ENCODE results near the gene NCK2.

The NCK2 gene

DNA sequence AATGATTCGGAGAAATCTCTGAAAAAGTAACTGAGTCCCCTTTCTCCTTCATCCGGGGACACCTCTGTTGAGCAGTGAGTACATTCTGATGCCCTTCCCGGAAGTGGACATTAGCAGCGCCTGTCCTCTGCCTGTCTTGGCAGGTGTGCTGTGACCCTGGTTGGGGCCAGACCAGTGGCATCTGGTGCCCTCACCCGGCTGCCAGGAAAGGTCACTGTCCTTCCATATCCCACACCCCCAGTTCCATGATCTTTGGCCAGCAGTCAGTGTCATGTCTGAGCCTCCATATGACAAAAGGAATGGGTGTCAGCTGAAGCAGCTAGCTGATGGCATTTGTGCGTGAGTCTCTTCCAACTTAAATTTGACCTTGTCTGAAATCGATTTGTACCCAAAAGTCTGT lies 128.1 kb downstream of the NCK2 start:
- DNase-seq (ENCODE audit: low spot score): no peak

DNA sequence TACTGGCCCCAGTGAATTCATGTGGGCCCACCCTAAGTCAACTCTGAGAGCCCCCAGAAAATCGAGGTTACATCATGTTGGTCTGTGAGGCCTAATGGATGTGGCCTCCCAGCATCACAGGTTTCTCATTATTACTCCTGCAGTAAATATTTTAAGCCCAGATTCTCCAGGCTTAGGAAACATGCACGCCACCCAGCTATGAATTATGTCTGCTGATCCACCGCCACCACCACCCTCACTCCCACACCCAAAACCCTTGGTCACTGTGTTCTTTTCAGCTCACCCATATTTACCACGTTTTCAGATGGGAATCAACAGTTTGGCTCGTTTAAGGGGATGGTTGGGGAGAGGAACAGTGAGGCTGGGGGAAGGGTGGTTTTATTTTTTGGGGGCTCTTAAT lies 128.6 kb downstream of the NCK2 start:
- no peak for DNase-seq (ENCODE audit: low spot score)

DNA sequence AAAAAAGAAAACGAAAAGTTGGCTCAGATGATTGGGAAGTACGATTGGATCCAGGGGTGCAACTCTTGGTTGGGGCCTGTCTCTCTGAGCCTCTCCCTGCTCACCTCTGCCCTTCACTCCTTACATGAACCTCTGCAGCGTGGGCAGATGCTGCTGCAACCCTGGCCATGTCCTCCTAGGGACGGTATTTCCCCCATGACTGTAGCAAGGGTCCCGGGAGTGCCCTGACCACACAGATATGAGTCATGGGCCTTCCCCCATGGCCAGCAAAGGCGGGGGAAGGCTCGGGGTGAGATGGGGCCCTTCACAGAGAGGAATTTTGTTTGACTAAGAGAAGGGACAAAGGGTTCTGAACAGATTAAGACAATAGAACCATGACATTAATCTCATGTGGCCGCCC lies 129.0 kb downstream of the NCK2 start:
- no peak for DNase-seq (ENCODE audit: low spot score)

DNA sequence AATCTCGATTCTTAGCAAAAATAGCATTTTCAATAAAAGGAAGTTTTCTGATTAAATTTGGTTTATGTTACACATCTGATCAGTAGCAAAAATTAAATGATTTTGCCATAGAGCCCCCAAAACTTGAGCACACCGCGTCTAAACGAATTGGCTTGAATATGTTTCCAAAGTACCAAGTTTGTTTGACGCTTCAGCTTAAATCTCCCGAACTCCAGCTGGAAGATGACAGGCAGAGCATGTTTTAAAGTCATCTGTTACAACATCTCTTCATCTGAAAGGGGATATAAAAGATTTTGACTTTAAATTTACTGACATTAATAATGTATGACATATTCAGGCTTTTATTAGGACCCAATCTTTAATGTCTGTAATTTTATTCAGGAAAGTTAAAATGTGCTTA lies 129.8 kb downstream of the NCK2 start:
- DNase-seq (ENCODE audit: low spot score): no peak

DNA sequence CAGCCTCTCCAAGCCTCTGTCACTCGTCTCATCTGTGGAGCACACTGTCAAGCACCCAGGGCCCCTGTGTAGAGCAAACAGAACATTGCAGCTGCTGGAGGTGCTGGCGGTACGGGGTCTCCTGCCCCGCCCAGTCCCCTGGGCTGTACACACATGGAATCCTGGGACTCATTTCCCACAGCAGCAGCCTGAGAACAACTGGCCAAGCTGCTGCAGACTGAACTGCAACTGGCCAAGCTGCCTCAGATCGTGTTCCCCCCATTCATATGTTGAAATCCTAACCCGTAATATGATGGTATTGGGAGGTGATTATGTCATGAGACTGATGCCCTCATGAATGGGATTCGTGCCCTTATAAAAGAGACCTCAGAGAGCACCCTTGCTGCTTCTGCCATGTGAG lies 130.5 kb downstream of the NCK2 start:
- no peak for DNase-seq (ENCODE audit: low spot score)

DNA sequence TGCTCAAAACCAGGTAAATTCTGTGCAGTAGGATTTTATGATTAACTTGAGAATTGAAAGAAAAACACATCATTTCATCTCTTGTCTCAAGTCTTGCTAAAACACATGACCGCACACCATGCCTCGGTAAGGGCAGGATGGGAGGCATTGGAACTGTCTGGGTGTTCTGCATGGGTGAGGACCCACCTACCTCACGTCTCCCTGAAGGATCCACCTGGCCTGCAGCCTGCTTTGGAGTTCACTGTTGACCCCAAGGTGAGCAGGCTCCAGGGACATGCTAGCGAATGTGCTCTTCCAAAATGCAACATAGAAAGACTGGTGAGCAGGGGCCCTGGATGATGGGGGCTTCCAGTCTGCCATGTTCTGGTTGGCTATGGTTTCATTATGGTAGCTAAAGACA lies 131.5 kb downstream of the NCK2 start:
- no peak for DNase-seq (ENCODE audit: low spot score)

DNA sequence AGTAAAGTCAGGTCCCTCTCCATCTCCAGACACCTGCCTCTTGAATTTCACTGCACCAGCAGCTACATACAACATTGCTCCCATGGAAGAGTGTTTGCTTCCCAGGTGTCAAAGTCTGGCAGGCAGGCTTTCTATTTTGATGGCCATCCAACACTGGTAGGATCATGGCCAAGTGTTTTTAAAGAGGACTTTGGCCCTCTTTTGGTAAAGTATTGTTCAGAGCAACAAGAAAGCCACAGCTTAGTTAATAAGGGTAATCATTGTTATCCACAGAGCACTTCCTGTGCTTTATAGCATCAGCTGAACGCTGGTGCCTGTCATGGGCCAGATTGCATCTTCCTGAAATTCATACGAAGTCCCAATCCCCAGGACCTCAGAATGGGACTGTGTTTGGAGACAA lies 133.2 kb downstream of the NCK2 start:
- no peak for DNase-seq (ENCODE audit: low spot score)

DNA sequence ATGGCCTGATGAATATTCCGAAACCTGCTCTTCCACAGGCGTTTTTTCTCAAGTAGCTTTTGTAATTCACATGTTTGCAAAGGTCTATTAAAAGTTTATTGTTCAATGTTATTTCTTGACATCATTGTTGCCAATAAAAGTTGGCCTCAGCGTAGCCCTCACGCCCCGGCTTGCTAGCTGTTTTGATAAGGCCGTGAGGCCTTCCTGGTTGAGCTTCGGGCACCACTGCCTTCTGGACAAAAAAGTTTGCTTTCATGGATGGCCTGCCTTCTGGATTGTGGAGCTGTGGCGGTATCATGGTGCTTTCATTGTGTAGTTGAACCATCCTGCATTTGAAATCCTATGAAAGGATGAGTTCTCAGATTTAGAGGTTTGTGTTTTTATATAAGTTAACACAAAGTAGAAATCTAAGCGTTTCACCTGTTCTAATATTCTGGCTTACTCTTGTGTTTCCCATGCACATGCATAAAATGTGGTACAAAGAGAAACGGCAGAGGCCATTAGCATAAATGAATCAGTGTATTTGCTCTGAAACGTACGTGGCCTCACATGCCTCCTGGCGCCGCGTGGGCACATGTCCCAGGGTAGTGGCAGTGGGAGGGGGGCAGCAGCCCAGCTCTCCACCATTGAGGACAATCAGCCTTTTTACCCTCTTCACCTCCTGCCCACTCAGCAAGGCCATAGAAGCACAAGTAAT lies 134.5 kb downstream of the NCK2 start:
- no peak for DNase-seq (ENCODE audit: low spot score)

DNA sequence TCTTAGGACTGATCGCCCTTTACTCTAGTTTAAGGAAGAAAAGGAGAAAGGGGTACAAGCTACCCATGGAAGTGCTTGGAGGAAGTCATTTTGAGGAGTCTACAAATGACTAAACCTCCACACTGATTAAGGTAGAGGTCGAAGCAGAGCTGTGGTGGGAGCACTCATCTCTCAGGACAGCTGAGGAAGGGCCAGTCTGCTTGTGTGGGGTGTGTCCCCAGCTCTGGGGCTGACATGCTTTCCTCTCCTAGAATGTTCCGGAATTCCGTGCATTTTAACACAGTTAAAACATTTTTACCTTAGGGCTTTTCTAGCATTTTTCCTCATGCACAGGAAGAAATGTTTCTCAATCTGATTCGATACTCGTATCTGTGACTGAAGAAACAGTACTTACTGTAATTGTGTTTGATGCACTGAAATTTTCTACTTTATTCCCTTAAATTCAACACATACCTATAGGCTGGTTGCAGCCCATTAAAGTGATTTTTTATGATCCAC lies 135.1 kb downstream of the NCK2 start:
- no peak for DNase-seq (ENCODE audit: low spot score)

DNA sequence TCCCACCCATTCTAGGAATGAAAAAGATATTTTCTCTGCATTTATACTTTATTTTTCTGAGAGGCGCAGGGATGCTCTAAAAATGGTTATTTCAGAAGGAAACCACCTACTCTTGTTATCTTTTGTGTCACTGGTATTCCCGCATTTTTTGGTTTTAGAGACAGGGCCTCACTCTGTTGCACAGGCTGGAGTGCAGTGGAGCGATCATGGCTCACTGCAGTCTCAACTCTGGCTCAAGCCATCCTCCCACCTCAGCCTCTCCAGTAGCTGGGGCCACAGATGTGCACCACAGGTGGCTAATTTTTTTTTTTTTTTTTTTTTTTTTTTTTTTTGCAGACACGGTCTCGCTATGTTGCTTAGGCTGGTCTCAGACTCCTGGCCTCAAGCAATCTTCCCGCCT lies 135.9 kb downstream of the NCK2 start:
- DNase-seq (ENCODE audit: low spot score): no peak

DNA sequence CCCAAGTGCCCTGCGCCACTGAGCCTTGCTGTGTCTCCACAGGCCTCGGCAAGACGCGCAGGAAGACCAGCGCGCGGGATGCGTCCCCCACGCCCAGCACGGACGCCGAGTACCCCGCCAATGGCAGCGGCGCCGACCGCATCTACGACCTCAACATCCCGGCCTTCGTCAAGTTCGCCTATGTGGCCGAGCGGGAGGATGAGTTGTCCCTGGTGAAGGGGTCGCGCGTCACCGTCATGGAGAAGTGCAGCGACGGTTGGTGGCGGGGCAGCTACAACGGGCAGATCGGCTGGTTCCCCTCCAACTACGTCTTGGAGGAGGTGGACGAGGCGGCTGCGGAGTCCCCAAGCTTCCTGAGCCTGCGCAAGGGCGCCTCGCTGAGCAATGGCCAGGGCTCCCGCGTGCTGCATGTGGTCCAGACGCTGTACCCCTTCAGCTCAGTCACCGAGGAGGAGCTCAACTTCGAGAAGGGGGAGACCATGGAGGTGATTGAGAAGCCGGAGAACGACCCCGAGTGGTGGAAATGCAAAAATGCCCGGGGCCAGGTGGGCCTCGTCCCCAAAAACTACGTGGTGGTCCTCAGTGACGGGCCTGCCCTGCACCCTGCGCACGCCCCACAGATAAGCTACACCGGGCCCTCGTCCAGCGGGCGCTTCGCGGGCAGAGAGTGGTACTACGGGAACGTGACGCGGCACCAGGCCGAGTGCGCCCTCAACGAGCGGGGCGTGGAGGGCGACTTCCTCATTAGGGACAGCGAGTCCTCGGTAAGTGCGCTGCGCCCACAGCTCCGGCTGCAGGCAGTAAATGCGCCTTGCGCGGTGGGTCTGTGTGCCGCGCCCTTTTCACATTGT lies 136.8 kb downstream of the NCK2 start:
- DNase-seq (ENCODE audit: low spot score): no peak

DNA sequence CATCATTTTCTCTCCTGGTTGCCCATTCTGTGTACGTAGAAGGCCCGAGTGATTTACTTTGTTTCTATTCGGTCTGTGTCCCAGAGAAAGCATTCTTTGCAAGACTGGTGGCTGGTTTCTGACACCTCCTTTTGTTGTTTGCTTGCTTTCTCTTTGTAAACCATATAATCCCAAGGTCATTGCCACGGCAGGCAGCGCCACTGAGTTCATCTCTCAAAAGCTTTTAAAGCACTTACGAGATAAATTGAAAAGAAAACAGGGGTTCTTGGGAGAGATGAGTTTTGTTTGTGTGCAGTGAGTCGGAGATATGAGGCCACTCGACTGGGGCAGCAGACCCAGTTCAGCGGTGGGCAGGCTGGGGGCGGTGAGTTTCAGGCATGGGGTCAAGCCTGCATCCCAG lies 137.6 kb downstream of the NCK2 start:
- no peak for DNase-seq (ENCODE audit: low spot score)

DNA sequence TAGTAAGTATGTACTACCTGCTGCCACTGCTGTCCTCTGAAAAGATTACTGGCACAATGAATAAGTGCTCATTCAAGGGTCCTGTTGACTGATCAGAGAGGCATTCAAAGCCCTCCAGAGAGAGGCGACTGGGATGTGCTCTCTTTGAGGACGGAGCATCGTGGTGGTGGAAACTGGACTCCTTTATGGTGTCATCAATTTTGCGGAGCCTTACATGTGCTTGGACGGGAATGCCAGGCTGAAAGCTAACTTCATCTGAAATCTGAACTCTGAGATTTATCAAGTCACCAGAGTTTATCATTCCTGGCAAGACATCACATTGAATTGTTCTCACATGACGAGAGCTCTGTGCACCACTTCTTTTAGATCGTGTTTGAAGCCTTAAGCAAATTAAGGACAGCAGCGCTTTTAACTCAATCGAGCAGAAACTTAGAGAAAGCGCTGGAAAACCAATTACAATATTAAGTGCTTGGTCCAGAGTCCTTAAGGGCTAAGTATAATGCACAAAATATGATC lies 138.3 kb downstream of the NCK2 start:
- DNase-seq (ENCODE audit: low spot score): no peak

DNA sequence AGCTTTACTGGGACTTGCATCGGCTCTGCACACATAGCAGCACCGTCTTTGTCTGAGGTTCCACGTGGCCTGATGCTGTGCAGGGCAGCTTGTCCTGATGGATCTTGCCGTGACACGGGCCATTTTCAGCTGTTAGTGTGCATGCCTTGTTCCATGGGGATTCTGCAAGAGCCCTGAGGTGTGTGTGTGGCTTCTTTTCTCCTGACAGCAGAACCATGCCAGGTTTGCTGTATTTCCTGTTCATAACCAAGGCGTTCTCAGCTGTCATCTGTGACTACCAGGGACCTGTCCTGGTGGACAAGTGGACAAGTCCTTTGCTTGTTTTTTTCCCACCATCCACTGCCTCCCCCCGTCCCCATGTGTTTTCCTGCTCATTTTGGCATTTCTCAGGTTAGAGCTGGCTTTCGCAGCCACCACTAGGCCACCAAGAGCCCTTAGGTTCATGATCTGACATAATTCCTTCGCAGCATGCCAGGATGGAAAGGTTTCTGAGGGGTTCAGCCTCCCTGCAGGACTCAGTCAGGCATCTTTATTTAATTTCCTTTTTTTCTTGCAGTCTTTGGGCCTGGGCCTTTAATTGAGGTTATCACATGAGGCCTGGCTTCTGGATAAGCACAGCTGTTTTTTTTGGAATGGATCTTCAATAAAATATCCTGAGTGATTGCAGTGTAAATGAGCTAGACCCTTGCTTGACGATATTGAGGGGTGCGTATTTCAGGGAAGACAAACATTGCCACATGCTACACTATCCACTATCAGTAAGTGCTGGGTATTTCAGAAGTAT lies 139.4 kb downstream of the NCK2 start:
- DNase-seq (ENCODE audit: low spot score): no peak

DNA sequence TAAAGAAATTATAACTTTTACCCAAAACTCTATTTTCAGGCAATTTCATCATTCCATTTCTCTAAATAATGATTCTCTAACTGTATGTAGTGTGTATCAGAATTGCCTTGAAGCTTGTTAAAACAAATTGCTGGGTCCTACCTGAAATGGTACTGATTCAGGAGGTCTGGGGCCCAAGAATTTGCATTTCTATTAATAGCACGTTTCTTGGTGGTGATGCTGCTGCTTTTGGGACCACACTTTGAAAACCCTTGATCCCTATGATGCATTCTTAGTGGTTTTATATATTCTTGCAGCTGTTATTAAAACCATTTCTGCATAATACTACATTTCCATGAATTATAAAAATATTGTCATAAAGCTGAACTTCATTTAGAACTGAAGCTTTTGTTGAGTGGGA lies 140.7 kb downstream of the NCK2 start:
- DNase-seq (ENCODE audit: low spot score): no peak

DNA sequence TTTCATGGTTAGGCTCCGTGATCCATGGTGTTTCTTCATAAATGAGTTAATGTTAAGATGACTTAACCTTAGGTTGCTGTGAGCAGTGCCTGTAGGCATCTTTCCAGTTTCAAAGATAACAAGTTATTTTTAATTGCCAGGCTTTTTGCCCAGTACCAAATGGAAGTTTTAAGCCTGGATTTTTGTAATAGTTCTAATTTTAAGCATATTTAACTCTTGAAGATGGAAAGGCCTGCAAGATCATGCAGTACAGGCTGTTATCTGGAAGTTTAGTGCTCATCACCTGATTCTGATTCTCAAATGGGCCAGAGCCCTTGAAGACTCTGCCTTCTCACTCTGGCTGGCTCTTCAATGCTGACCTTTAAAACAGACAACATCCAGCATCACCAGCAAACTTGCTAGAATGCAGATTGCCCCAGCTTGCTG lies 141.3 kb downstream of the NCK2 start:
- no peak for DNase-seq (ENCODE audit: low spot score)

DNA sequence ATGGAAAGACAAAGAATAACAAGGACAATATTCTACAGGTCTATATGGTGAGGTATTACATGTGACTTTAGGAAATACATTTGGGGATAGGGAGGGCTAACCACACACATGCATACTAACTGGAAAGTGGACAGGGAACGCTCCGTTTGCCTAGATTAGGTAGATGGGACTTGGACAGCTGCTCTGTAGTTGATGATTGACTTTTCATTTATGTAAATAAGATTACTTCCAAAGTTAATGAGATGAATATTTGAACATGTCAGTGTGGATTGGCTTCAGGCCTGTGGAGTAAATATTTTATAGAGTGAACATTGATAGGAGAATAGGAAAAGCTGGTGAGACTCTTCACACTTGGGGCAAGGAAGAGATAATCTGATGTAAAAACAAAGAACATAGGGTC lies 142.0 kb downstream of the NCK2 start:
- DNase-seq (ENCODE audit: low spot score): no peak

DNA sequence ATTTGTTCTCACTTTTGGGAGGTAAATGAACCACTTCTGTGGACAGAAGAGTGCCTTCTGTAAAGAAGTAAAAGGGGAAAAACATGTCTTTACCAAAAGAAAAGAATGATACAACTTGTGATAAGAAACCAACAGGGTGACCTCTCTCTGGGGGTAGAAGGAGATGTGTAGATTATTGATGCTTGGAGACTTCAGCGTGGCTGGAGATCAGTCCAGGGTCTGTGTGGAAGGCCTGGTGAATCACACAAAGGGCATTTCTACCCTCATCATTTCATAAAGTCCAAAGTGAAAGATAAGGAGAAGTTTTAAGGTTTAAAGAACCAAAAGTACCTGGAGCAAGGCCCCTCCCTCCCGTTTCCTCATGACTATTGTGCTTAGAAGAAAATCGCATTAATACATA lies 142.5 kb downstream of the NCK2 start:
- DNase-seq (ENCODE audit: low spot score): no peak

DNA sequence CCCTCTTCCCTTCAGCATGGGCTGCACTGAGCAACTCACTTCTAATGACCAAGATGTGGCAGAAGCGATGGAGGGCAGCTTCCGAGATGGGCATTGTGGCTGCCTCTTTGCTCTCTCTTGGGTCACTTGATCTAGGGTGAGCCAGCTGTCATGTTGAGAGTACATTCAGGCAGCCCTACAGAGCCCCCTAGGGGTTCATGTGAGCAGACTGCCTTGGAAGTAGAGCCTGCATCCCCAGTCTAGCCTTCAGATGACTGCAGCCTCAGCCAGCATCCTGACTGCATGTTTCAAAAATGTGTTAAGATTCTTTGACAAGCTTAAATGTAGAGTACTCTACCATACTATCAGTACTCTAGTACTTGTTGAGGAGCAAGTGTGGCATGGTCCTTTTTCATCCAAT lies 143.9 kb downstream of the NCK2 start:
- DNase-seq (ENCODE audit: low spot score): no peak

DNA sequence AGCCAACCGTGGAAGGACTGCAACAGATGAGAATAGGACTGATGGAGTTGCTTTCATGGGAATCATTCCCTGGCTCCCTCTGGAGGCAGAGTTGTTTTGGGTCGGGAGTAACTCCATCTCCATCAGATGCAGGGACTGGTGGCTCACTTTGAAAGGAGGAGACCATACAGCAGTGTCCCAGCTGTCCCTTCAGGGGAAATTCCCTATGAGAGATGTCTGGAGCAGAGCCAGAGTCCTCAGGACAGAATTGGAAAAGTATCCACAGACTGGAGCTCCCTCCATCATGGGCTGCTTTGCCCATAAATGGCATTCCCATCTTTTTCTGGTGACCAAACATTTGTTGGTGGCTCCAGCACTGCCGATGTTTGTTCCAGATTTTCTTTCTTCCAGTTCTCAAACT lies 144.3 kb downstream of the NCK2 start:
- DNase-seq (ENCODE audit: low spot score): no peak

DNA sequence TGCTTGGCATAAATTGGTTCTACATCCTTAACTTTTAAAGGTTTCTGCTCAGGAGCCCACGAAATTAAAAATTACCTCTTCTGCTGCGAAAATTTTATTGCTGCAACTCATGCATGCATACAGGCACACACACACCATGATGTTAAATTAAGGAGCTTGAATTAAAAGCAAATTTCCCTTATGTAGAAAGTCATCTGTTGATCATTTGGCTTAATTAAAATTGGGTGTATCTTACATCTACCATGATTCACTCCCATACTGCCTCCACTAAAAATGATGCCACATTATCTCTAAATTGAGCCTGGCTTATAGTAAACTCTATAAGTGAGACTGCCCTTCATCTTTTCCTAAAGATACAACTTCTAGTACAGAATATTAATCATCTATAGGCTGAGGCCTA lies 145.4 kb downstream of the NCK2 start:
- DNase-seq (ENCODE audit: low spot score): no peak

DNA sequence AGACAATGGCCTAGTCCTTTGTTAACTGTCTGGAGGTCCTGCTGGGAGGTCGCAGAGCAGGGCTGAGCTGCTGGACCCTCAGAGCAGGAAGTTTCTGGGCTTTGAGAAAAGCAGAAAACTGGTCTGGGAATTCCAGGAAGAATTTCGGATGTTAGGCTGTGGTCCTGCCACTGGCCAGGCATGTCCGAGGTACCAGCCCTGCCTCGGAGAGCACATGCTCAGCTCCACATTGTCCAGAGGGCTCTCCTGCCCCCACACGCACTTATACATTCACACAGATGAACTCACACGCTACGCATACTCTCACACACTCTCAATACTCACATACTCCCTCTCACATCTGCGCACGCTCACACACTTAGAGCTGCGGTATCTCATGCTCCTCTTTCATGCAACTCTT lies 146.1 kb downstream of the NCK2 start:
- no peak for DNase-seq (ENCODE audit: low spot score)

All from D341Med (cell line).